CD4-positive, alpha-beta memory T cell (primary cell): Measurements from ENCODE around the gene FOXN4. TPM values are rescaled to one million over a fixed set of nuclear protein-coding genes. Genes with fewer than 3 reads are reported as not detected.

Experiments
- CTCF ChIA-PET: fragments of 350-600 bp; sonication (Branson Sonifier 250); formaldehyde crosslinking; loops from one replicate; lab custom pipeline; 2021; ENCODE audit warnings: inconsistent platforms; ENCODE audit not compliant: partially characterized antibody; lab: Charles Lee
- POLR2A ChIA-PET: fragments of 350-600 bp; sonication (Branson Sonifier 250); formaldehyde crosslinking; loops from one replicate; lab custom pipeline; 2021; ENCODE audit not compliant: partially characterized antibody; lab: Charles Lee
- DNase-seq, 5 donors: peaks; one replicate each; pipeline versions ENCODE4 v3.0.0 to v3.0.0-alpha.2; 2020 to 2022; ENCODE audit warnings: mixed read lengths in 1 of 5
- H3K27ac ChIP-seq: one replicate; pipeline ENCODE4 v1.7.0; 2013; ENCODE audit warnings: low read depth, low read length
- H3K27me3 ChIP-seq: 2 replicates; pipeline ENCODE4 v1.7.0; 2013; ENCODE audit warnings: mild to moderate bottlenecking, low read length, moderate library complexity; ENCODE audit not compliant: insufficient read depth
- H3K36me3 ChIP-seq: 2 replicates; pipeline ENCODE4 v1.7.0; 2013; ENCODE audit warnings: mild to moderate bottlenecking, low read length, moderate library complexity; ENCODE audit not compliant: insufficient read depth
- H3K4me1 ChIP-seq: 2 replicates; pipeline ENCODE4 v1.7.0; 2013; ENCODE audit warnings: mild to moderate bottlenecking, low read length, moderate library complexity; ENCODE audit not compliant: insufficient read depth
- H3K4me3 ChIP-seq, 2 donors: one replicate each; pipeline ENCODE4 v1.7.0; 2013; ENCODE audit warnings: low read length in 2 of 2, mild to moderate bottlenecking in 1 of 2
- H3K9me3 ChIP-seq, 2 donors: one replicate each; pipeline ENCODE4 v1.7.0; 2013; ENCODE audit warnings: low read length in 2 of 2, control low read depth in 1 of 2; ENCODE audit not compliant: control insufficient read depth in 1 of 2
- H3K27ac Mint-ChIP-seq, 7 donors: one replicate each; pipeline ENCODE4 v1.8.0; 2020 to 2021; ENCODE audit warnings: mixed read lengths in 7 of 7, mild to moderate bottlenecking in 6 of 7, inconsistent platforms in 3 of 7, moderate library complexity in 3 of 7
- H3K27me3 Mint-ChIP-seq, 2 donors: one replicate each; pipeline ENCODE4 v1.8.0; 2020 to 2021; ENCODE audit warnings: mixed read lengths in 2 of 2
- H3K36me3 Mint-ChIP-seq, 2 donors: one replicate each; pipeline ENCODE4 v1.8.0; 2020 to 2021; ENCODE audit warnings: mixed read lengths in 2 of 2, inconsistent platforms in 1 of 2, mild to moderate bottlenecking in 1 of 2
- H3K4me1 Mint-ChIP-seq, 4 donors: one replicate each; pipeline ENCODE4 v1.8.0; 2020 to 2021; ENCODE audit warnings: mixed read lengths in 4 of 4, mild to moderate bottlenecking in 1 of 4
- H3K4me3 Mint-ChIP-seq, 8 donors: one replicate each; pipeline ENCODE4 v1.8.0; 2020 to 2021; ENCODE audit warnings: mixed read lengths in 8 of 8, mild to moderate bottlenecking in 7 of 8, moderate library complexity in 6 of 8, inconsistent platforms in 3 of 8
- H3K9me3 Mint-ChIP-seq, 8 donors: one replicate each; pipeline ENCODE4 v1.8.0; 2020 to 2021; ENCODE audit warnings: mixed read lengths in 8 of 8, mild to moderate bottlenecking in 5 of 8, inconsistent platforms in 3 of 8, moderate library complexity in 1 of 8
- intact Hi-C: fragments of 100-400 bp; cut with micrococcal nuclease; formaldehyde crosslinking; loops from one replicate; pipeline ENCODE4 v1.15.1; 2023
- polyA plus RNA-seq, 2 donors: library from polyadenylated mRNA; unstranded; fragments of 300-500 nt; fragmentation: Illumina TruSeq; gene quantifications; one replicate each; pipeline ENCODE4 v1.2.3, GENCODE V29; 2021
- total RNA-seq, 2 experiments: library from RNA; stranded (reverse); gene quantifications; one replicate each; pipeline ENCODE4 v1.2.3, GENCODE V29; 2021

Gene FOXN4
- total and polyA plus RNA-seq, 4 experiments from 2014 or later: not detected

- no peaks in the 10 kb centered on the region for H3K36me3 Mint-ChIP-seq
- no peaks in the 10 kb centered on the region for H3K36me3 ChIP-seq
- H3K4me1 ChIP-seq: no peaks in the 10 kb centered on the region
- DNase-seq: no peak
- no peaks in the 10 kb centered on the region for H3K27me3 ChIP-seq
- POLR2A ChIA-PET: no interaction called here
- no peaks in the 10 kb centered on the region for H3K9me3 ChIP-seq
- no peak overlapping the region for H3K4me3 ChIP-seq
- peaks cover 0 to 9% (median 0%) of the 10 kb centered on the region in 8 donors for H3K9me3 Mint-ChIP-seq
- H3K27ac ChIP-seq: no peak overlapping the region
- no peak overlapping the region for H3K4me3 Mint-ChIP-seq
- H3K27ac Mint-ChIP-seq: no peak overlapping the region
- intact Hi-C loops: no loop called here
- CTCF ChIA-PET: no interaction called here
- peaks cover 11% of the 10 kb centered on the region in 2 donors for H3K27me3 Mint-ChIP-seq
- H3K4me1 Mint-ChIP-seq: no peaks in the 10 kb centered on the region
These were observed 37.8 kb upstream of the FOXN4 start for GRCh38 chr12:109346920-109347319.

- peaks cover 0 to 9% (median 0%) of the 10 kb centered on the region in 8 donors for H3K9me3 Mint-ChIP-seq
- intact Hi-C loops: no loop called here
- H3K4me3 ChIP-seq: no peak overlapping the region
- no peaks in the 10 kb centered on the region for H3K9me3 ChIP-seq
- no peaks in the 10 kb centered on the region for H3K36me3 ChIP-seq
- no peaks in the 10 kb centered on the region for H3K4me1 ChIP-seq
- POLR2A ChIA-PET: no interaction called here
- H3K27me3 Mint-ChIP-seq: peaks cover 11% of the 10 kb centered on the region in 2 donors
- CTCF ChIA-PET: interaction anchor here (0.6 kb wide), 1 partner anchor 87 kb away, joined by 3 read pairs; no protein-coding TSS in a partner anchor
- no peaks in the 10 kb centered on the region for H3K4me1 Mint-ChIP-seq
- no peak overlapping the region for H3K27ac ChIP-seq
- H3K27ac Mint-ChIP-seq: no peak overlapping the region
- H3K36me3 Mint-ChIP-seq: no peaks in the 10 kb centered on the region
- no peaks in the 10 kb centered on the region for H3K27me3 ChIP-seq
- no peak overlapping the region for H3K4me3 Mint-ChIP-seq
- no peak for DNase-seq
These were observed 36.3 kb upstream of the FOXN4 start for GRCh38 chr12:109345428-109345827.

DNA sequence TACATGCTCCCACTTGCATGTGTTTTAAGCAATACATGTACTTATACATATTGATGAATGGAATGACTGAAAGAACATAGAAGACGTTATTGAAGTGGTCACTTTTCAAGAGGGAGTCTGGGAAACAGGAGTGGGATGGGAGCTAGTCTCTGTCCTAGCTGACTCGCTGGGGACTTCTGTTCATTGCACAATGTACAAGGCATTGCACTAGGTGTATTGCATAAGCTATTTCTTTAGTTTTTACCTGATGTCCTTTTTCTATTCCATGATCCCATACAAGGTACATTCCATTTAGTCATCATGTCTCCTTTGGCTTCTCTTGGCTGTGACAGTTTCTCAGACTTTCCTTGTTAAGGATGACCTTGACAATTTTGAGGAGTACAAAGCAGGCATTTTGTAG, 34.6 kb upstream of the FOXN4 start:
- no peak overlapping the region for H3K4me3 Mint-ChIP-seq
- no peaks in the 10 kb centered on the region for H3K27me3 ChIP-seq
- H3K36me3 Mint-ChIP-seq: no peaks in the 10 kb centered on the region
- peaks cover 0 to 9% (median 0%) of the 10 kb centered on the region in 8 donors for H3K9me3 Mint-ChIP-seq
- CTCF ChIA-PET: no interaction called here
- no peaks in the 10 kb centered on the region for H3K9me3 ChIP-seq
- no peak overlapping the region for H3K27ac Mint-ChIP-seq
- no peak overlapping the region for H3K4me3 ChIP-seq
- POLR2A ChIA-PET: no interaction called here
- intact Hi-C loops: no loop called here
- no peaks in the 10 kb centered on the region for H3K4me1 ChIP-seq
- DNase-seq: no peak
- H3K4me1 Mint-ChIP-seq: no peaks in the 10 kb centered on the region
- H3K36me3 ChIP-seq: no peaks in the 10 kb centered on the region
- peaks cover 9 to 15% of the 10 kb centered on the region in 2 donors for H3K27me3 Mint-ChIP-seq
- H3K27ac ChIP-seq: no peak overlapping the region

- Histone ChIP-seq H3K4me3 (no peak overlapping the region), H3K4me1 (no peaks in the 10 kb centered on the region), H3K36me3 (no peaks in the 10 kb centered on the region), H3K9me3 (no peaks in the 10 kb centered on the region), H3K27me3 (no peaks in the 10 kb centered on the region), H3K27ac (no peak overlapping the region)
- Mint-ChIP-seq H3K4me3 (no peak overlapping the region), H3K36me3 (no peaks in the 10 kb centered on the region), H3K27me3 (peaks cover 15 to 22% of the 10 kb centered on the region in 2 donors), H3K4me1 (no peaks in the 10 kb centered on the region), H3K27ac (no peak overlapping the region), H3K9me3 (peaks cover 0 to 2% (median 0%) of the 10 kb centered on the region in 8 donors)
- DNase-seq: no peak
- intact Hi-C loops: no loop called here
- ChIA-PET POLR2A (no interaction called here), CTCF (no interaction called here)
These were observed 27.5 kb upstream of the FOXN4 start for GRCh38 chr12:109336593-109336992.

- intact Hi-C loops: no loop called here
- no peaks in the 10 kb centered on the region for H3K9me3 ChIP-seq
- H3K27me3 ChIP-seq: no peaks in the 10 kb centered on the region
- Mint-ChIP-seq H3K36me3 (no peaks in the 10 kb centered on the region), H3K9me3 (peaks cover 0 to 2% (median 0%) of the 10 kb centered on the region in 8 donors), H3K27me3 (peaks cover 16 to 24% of the 10 kb centered on the region in 2 donors), H3K27ac (no peak overlapping the region), H3K4me3 (no peak overlapping the region), H3K4me1 (no peaks in the 10 kb centered on the region)
- H3K36me3 ChIP-seq: no peaks in the 10 kb centered on the region
- no peaks in the 10 kb centered on the region for H3K4me1 ChIP-seq
- H3K4me3 ChIP-seq: no peak overlapping the region
- H3K27ac ChIP-seq: no peak overlapping the region
- ChIA-PET POLR2A (no interaction called here), CTCF (no interaction called here)
- no peak for DNase-seq
These were observed 25.8 kb upstream of the FOXN4 start for GRCh38 chr12:109334887-109335286.

DNA sequence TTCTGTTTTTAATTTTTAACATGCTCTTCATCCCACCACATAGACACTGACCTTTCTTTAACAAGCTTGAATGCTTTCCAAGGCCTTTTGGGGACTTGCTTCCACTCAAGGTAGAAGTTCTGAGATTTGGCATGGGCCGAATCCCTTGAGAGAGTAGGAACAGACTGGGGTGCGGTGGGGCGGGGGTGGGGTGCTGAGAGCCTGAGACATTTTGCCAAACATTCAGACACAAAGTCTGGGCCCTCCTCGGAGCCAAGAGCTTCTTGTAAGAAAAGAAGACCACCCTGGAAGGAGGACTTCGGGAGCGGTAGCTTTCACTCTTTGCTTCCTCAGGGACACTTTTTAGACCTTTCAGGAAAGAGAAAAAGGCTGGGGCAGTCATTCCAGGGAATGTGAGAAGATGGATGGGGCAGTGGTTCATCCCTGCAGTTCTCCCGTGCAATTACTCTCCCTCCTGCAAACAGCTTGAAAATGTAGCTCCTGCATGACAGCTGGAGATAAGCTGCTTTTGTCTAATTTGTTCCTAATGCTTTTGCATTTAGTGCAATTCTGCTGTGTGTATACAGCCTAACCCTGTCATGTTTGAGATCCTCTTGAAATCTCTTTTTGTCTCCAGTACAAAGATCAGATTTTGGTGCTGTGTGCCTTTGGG, 22.3 kb upstream of the FOXN4 start:
- DNase-seq: no peak
- ChIA-PET CTCF (no interaction called here), POLR2A (no interaction called here)
- Histone ChIP-seq H3K27ac (no peak overlapping the region), H3K27me3 (no peaks in the 10 kb centered on the region), H3K4me1 (no peaks in the 10 kb centered on the region), H3K9me3 (no peaks in the 10 kb centered on the region), H3K36me3 (no peaks in the 10 kb centered on the region), H3K4me3 (no peak overlapping the region)
- peaks cover 0 to 2% (median 0%) of the 10 kb centered on the region in 8 donors for H3K9me3 Mint-ChIP-seq
- peaks cover 13 to 15% of the 10 kb centered on the region in 2 donors for H3K27me3 Mint-ChIP-seq
- no peaks in the 10 kb centered on the region for H3K4me1 Mint-ChIP-seq
- no peak overlapping the region for H3K4me3 Mint-ChIP-seq
- intact Hi-C loops: no loop called here
- H3K36me3 Mint-ChIP-seq: no peaks in the 10 kb centered on the region
- no peak overlapping the region for H3K27ac Mint-ChIP-seq

GRCh38 chr12:109330282-109331230, 21.5 kb upstream of the FOXN4 start:
- H3K36me3 ChIP-seq: no peaks in the 10 kb centered on the region
- Mint-ChIP-seq H3K4me3 (no peak overlapping the region), H3K27me3 (peaks cover 11 to 12% of the 10 kb centered on the region in 2 donors), H3K27ac (no peak overlapping the region), H3K4me1 (no peaks in the 10 kb centered on the region), H3K36me3 (no peaks in the 10 kb centered on the region), H3K9me3 (no peaks in the 10 kb centered on the region)
- no peak for DNase-seq
- ChIA-PET POLR2A (no interaction called here), CTCF (no interaction called here)
- H3K4me1 ChIP-seq: no peaks in the 10 kb centered on the region
- H3K4me3 ChIP-seq: no peak overlapping the region
- no peaks in the 10 kb centered on the region for H3K27me3 ChIP-seq
- intact Hi-C loops: no loop called here
- no peak overlapping the region for H3K27ac ChIP-seq
- no peaks in the 10 kb centered on the region for H3K9me3 ChIP-seq
